Measurements from ENCODE around the gene TENM3.

DNA sequence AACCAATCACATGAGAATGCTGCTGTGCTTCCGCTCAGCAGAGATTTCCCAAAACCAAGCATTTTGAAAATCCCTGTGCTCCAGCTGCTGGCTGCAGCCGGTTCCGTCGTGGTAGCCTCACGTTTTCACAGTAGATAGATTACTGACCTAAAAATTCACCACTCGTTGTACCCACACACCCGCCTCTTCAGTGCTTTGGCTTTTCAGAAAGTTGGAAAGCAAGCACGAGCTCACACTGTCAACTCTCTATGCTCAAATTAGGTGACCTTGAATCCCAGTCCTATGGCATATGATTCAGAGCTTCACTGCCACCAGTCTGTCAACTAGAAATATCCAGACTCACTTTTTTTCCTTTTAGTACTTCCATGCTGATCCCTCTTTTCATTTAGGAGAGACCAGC is 505.1 kb downstream of the TENM3 start:
- no peak for TF ChIP-seq RARB (CRISPR knock-in tag; IDR thresholded peaks at IDR 0.05)
- TF ChIP-seq, protein P1, sequence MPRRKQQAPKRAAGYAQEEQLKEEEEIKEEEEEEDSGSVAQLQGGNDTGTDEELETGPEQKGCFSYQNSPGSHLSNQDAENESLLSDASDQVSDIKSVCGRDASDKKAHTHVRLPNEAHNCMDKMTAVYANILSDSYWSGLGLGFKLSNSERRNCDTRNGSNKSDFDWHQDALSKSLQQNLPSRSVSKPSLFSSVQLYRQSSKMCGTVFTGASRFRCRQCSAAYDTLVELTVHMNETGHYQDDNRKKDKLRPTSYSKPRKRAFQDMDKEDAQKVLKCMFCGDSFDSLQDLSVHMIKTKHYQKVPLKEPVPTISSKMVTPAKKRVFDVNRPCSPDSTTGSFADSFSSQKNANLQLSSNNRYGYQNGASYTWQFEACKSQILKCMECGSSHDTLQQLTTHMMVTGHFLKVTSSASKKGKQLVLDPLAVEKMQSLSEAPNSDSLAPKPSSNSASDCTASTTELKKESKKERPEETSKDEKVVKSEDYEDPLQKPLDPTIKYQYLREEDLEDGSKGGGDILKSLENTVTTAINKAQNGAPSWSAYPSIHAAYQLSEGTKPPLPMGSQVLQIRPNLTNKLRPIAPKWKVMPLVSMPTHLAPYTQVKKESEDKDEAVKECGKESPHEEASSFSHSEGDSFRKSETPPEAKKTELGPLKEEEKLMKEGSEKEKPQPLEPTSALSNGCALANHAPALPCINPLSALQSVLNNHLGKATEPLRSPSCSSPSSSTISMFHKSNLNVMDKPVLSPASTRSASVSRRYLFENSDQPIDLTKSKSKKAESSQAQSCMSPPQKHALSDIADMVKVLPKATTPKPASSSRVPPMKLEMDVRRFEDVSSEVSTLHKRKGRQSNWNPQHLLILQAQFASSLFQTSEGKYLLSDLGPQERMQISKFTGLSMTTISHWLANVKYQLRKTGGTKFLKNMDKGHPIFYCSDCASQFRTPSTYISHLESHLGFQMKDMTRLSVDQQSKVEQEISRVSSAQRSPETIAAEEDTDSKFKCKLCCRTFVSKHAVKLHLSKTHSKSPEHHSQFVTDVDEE (CRISPR knock-in tag; IDR thresholded peaks at IDR 0.05), result no peak
- TF ChIP-seq GLIS3 (CRISPR knock-in tag; IDR thresholded peaks at IDR 0.05), result no peak
- TF ChIP-seq ISL1 (CRISPR knock-in tag; IDR thresholded peaks at IDR 0.05), result no peak
- TF ChIP-seq TOX (CRISPR knock-in tag; IDR thresholded peaks at IDR 0.05; ENCODE audit: borderline replicate concordance), result no peak
- TF ChIP-seq TCF4 (CRISPR knock-in tag; IDR thresholded peaks at IDR 0.05; ENCODE audit: borderline replicate concordance), result no peak
- TF ChIP-seq ESRRG (CRISPR knock-in tag; IDR thresholded peaks at IDR 0.05), result no peak
- no peak for TF ChIP-seq ARNTL (CRISPR knock-in tag; IDR thresholded peaks at IDR 0.05; ENCODE audit: borderline replicate concordance, low read depth)
- no peak for TF ChIP-seq ZNF70 (CRISPR knock-in tag; IDR thresholded peaks at IDR 0.05)
- TF ChIP-seq POU6F1 (CRISPR knock-in tag; IDR thresholded peaks at IDR 0.05; ENCODE audit: borderline replicate concordance, low read depth), result no peak
- no peak for TF ChIP-seq PATZ1 (CRISPR knock-in tag; IDR thresholded peaks at IDR 0.05; ENCODE audit: borderline replicate concordance)
- no peak for TF ChIP-seq ZFP30 (CRISPR knock-in tag; IDR thresholded peaks at IDR 0.05)
- TF ChIP-seq ZNF565 (CRISPR knock-in tag; conservative IDR thresholded peaks at IDR 0.05; ENCODE audit: low read depth), result no peak
- TF ChIP-seq, protein P2, sequence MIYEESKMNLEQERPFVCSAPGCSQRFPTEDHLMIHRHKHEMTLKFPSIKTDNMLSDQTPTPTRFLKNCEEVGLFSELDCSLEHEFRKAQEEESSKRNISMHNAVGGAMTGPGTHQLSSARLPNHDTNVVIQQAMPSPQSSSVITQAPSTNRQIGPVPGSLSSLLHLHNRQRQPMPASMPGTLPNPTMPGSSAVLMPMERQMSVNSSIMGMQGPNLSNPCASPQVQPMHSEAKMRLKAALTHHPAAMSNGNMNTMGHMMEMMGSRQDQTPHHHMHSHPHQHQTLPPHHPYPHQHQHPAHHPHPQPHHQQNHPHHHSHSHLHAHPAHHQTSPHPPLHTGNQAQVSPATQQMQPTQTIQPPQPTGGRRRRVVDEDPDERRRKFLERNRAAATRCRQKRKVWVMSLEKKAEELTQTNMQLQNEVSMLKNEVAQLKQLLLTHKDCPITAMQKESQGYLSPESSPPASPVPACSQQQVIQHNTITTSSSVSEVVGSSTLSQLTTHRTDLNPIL (CRISPR knock-in tag; IDR thresholded peaks at IDR 0.05; ENCODE audit: low read depth), result no peak
